GM03348 (cell line): Measurements from ENCODE around the gene ACOT13.
"Not testable (repeated sequence)": the region's sequence is repeated elsewhere in the genome, so short reads cannot be mapped to it uniquely, and the experiment has no call there.

ENCODE experiments used
- DNase-seq: peaks from one replicate; pipeline ENCODE4 v3.0.0; 2012; ENCODE audit warnings: low spot score

ACOT13 gene

DNA sequence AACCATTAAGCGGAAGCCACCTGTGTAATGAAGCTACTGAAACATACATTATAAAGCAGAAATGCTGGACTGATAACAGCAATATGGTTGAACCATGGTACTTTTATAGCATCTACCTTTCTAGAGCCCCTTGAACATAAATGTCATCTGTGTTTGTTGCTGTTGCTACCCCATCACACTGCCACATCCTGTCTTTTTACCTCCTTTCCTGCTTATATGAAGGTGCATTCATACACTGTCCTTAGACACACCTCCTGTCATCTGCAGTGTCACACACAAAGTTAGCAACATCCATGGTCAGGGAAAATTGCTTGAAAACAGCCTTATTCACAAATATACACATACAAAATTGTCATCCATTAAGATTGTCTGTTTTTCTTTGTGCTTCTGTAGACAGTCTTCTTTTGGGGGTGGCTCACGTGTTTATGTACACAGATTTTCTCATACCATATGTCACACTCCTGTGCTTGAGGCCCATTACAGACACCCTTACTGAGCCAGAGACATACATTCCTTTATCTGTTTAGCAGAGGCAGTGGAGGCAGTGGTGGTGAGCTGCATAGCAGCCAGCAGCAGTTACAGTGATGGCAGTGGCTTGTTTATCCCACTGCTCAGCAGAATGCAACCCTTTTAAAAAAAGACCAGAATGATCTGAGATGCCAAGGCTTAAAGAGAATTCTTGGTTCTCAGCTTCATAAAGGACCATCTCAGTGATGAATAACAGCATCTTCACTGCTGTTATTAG is 26.1 kb downstream of the ACOT13 start:
- DNase-seq = no peak

DNA sequence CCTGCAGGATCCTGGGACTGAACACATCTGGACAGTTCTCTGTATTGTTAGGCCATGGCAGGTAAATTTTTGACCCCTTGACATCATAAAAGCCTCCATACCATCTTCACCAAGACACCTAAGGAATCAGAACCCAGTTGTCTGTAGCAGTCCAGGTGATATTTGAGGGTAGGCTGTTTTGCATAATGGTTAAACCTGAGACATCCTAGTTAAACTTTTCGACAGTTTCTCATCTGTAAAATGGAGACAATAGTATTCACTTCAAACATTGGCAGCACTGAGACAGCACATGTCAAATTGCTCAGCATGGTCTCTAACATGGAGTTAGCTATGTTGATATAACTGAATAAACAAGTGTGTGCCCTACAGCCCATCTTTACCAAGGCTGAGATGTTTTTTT is 27.3 kb downstream of the ACOT13 start:
- DNase-seq = no peak

DNA sequence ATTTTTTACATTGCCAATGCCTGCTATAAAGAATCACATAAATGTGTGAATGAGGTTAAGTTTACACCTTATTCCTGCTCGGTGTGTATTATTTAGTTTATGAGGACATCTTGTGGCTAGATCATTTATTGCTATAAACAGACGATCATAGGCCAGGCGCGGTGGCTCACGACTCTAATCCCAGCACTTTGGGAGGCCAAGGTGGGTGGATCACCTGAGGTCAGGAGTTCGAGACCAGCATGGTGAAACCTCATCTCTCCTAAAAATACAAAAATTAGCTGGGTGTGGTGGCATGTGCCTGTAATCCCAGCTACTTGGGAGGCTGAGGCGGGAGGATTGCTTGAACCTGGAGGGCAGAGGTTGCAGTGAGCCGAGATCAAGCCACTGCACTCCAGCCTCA is 28.8 kb downstream of the ACOT13 start:
- DNase-seq = peak; percentile 57

DNA sequence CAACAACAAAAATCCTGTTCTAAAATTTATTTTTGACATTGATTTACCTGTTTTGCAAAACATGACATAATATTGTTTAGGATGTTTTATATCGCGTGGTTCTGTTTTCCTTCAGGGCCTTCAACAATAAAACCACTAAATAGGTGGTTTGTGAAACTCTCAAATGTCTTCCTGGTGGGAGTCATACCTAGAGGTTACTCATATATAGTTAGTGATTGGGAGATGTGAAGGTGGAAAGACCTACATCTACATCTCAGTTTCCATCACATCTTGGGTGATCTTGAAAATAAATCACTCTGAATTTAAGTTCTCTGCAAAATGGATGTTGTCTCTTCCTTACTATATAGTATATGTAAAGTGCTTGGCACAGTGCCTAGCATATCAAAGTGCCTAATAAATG is 29.2 kb downstream of the ACOT13 start:
- no peak for DNase-seq

DNA sequence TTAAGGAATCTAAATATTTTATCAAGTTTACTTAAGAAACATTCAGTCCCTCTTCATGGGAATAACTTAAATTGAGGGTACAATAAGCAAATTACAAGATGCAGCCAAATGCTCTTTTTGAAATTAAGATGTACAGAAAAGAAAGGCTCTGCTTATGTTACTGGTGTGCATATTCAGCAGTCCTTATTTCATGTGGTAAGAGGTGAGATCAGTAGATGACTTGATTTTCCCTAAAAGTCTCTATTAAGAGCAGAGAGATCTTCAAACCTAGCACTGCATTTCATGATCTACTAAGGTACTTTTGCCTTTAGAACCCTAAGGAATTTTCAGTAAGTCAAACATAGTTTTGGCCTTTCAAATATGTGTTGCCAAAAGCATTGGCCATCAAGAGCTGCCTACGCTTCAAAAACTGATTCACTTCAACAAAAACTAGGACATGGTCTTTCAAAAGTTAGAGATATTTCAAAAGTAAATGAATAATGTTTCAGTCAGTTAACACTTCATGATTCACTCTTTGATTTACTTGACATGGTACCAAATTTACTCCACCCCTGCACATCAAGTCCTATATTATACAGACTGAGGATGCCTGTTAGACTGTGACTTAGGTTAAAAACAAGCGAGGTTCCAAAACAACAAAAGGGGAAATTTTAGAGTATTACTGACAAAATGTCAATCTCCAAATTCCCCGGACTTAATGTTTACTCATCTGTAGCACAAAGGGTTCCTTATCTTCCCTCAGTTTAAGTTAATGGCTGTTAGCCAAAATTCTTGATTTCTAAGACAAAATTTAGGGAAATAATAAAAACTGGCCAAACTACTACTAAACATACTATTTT is 32.9 kb downstream of the ACOT13 start:
- DNase-seq = no peak

DNA sequence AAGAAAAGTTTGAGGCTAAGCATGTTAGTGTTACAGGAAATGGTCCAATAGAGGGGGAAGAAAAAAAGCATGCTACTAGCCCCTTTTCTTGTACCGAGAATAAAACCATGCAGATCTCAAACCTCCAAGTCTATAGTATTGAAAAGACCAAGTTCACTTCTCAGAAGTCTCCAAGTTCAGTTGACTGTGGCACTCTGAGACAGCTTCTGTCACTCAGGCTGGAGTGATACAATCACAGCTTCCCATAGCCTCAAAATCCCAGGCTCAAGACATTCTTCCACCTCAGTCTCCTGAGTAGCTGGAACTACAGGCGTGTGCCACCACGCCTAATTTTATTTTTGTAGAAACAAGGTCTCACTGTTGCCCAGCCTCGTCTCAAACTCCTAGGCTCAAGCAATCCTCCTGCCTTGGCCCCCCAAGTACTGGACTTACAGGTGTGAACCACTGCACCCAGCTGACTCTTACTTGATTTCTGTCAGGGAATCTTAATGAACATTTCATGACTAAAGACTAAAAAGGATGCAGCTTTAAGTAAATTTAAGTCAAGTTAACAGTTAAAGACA is 35.9 kb downstream of the ACOT13 start:
- no peak for DNase-seq

DNA sequence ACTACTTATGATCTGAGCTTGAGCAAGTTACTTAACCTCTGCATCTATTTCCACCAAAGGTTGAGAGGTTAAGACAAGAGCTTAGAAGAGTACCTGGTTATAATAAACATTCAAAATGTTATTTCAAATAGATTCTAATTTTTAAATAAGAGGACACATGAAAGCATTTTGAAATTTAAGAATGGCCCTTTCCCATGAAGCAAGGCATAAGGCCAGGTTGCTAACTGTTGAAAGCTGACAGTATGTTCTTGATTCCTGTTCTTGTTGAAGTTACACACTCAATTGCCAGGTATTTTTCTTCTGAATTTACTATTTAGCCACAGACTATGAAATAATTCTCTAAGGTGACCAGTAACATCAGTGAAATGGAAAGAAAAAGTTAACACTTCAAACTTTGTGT is 37.6 kb downstream of the ACOT13 start:
- no peak for DNase-seq

DNA sequence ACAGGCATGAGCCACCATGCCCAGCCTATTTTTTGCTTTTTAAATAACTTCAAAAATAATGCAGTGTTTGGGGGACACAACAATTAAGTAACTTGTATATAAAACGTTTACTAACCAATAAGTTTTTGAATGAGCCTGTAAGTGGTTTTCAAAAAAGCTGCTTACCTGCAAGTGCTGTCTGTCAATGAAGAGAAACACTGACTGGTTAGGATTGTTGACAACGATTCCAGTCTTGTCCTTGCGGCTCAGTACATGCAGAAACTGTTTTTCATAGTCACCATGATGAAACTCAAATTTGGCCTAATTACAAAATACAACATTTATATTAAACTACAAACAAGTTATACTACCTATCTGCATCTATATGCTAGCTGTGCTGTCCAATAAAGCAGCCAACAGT is 41.7 kb downstream of the ACOT13 start:
- no peak for DNase-seq

DNA sequence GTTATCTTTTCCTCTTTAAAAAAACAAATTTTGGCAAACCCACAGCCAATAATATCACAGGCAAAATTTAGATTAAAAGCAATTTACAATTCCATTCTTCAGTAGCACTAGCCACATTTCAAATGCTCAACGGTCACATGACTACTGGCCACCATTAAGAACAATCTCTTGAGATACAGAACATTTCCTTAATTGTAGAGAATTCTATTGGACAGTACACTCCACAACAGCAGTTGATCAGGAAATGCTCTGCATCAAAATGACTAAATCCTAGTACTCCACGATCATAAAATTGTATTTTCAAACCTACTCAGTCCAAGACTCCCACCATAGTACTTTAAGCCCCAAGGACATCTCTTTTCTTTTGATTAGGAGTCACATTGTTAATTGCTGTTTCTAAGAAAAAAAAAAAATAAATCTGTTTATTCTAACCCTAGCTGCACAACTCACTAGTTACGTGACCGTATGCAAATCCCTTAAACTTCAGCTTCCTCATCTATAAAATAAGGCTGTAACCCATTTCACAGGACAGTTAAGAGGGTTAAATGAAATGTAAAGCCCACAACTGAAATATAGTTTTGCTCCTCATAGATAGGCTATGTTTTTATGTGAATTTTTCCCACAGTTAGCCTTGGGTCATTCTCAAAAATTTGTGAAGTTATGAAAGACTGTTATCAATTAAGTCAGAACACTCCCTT is 42.3 kb downstream of the ACOT13 start:
- DNase-seq = no peak

DNA sequence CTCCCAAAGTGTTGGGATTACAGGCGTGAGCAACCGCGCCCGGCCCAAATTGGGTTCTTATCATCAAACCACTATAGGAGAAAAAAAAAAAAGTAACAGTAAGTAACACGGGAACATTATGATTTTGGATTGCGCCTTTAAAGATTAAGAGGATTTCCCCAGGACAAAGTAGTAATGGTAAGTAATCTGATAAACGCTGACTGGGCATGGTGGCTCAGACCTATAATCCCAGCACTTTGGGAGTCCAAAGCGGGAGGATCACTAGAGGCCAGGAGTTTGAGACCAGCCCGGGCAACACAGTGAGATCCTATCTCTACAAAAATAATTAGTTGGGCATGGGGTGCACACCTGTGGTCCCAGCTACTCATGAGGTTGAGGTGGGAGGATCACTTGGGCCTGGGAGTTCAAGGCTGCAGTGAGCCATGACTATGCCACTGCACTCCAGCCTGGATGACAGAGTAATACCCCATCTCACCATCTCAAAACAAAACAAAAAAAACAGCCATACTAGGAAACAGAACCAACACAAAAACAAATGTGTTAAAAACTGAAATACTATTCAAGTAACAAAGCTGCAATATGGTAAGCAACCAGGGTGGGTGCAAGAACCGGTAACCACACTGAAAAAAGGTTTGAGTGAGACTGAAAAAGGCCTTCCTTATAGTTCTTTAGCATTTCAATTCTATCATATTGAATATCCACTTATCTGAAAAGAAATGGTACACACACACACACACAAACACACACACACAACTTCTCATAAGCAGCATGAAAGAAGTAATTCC is 43.8 kb downstream of the ACOT13 start:
- DNase-seq = no peak

DNA sequence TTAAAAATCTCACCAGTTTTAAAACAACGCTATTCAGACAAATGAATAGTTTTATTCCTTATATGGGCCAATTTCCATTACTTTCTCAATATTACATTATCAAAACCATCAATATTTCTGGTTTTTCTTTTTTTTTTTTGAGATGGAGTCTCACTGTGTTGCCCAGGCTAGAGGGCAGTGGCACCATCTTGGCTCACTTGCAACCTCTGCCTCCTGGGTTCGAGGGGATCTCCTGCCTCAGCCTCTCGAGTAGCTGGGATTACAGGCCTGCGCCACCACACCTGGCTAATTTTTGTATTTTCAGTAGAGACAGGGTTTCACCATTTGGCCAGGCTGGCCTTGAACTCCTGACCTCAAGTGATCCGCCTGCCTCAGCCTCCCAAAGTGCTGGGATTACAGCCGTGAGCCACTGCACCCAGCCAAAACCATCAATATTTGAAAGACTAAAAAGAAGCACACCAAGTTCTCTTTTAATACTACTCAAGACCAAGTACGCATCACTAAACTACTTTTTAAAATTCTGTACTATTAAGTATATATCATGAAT is 49.8 kb downstream of the ACOT13 start:
- not testable (repeated sequence) for DNase-seq

DNA sequence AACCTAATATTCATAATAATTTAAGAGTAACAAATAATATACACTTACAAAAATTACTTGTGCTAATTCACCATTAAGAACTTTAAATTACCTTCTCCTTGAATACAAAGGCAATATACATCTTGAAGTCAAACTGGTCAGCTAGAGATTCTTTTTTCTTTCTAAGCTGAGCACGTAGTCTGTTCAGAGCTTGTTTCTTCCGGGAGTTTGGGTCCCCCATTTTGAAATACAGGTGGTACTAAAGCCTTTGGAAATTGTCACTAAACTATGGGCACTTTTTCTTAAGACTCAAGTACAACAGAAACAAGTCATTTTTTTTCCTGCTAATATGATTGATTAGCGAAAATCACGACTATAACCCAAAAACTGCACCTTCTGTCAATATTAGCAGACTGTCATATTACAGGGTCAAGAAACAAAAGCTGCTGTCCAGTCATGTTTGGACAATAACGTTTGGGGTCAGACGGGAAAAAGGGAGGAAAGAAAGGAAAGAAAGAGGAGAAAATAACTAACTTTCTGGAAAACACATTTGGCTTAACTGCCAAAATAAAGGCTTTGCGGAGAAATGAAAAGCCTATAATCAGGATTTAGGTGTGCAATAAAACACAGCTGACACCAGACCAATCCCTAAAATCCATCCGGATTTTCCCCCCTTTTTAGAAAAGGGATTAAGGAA is 51.7 kb downstream of the ACOT13 start:
- no peak for DNase-seq

DNA sequence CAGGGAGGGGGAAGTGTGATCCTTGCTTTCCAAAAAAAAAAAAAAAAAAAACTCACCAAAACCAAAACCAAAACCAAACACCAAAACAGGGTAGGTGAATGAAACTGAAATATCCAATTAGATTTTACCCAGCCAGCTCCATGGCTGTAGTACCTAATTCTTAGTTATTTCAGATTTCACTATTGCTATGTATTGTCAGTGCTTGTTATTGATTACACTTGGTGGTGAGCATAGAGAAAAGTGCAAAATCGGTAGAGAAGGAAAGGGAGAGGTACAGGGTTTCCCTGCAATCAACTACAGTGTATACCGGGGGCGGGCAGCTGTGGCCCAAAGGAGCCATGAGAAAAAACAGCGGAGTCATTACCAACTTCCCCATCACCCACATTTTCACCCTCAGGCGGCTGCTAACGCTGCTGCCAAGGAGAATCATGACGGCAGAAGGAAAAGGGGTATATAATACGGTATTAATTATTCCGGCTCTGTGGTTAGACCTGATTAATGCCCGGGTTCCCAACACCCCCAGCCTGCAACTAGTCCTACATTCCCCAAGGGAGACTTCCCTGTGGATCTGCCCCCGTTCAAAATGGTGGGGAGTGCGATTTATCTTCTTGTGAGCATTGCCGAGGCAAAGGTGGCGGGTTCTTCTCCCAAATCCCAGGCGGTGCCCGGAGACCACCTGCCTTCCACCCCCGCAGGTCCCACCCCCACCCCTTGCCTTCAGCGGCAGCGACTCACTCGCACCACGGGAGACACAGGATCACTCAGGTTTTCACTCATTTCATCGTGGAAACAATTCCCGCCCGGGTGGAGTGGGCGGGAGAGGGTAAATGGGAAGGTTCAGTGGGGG is 52.5 kb downstream of the ACOT13 start, which contains the start of gene C6orf62:
TSS of gene C6orf62 (minus strand) at position 30 of the 847 bp plus-strand sequence. CDS start 486 bp downstream, outside the sequence.
- DNase-seq = peak; percentile 31

DNA sequence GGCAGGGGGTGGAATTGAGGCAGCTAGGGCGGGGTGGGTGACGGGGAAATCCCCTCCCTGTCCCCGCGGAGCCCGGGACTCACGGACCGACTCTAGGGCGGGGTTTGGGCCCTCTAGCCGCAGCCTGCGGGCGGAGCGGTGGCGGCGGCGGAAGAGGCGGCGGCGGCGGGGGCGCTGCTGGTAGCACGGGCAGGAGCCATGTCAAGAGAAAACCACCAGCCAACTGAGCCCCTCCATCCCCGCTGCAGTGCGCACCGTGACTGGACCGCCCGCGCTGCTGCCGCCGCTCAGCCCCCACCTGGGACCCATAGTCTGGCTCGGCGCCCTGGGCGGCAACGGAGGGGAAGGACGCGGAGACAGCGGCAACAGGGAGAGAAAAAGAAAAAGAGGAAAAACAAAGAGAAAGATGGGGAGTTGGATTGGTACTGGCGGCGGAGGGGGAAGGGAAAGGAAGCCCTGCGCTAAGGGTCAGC is 53.3 kb downstream of the ACOT13 start:
- DNase-seq = peak; percentile 67

DNA sequence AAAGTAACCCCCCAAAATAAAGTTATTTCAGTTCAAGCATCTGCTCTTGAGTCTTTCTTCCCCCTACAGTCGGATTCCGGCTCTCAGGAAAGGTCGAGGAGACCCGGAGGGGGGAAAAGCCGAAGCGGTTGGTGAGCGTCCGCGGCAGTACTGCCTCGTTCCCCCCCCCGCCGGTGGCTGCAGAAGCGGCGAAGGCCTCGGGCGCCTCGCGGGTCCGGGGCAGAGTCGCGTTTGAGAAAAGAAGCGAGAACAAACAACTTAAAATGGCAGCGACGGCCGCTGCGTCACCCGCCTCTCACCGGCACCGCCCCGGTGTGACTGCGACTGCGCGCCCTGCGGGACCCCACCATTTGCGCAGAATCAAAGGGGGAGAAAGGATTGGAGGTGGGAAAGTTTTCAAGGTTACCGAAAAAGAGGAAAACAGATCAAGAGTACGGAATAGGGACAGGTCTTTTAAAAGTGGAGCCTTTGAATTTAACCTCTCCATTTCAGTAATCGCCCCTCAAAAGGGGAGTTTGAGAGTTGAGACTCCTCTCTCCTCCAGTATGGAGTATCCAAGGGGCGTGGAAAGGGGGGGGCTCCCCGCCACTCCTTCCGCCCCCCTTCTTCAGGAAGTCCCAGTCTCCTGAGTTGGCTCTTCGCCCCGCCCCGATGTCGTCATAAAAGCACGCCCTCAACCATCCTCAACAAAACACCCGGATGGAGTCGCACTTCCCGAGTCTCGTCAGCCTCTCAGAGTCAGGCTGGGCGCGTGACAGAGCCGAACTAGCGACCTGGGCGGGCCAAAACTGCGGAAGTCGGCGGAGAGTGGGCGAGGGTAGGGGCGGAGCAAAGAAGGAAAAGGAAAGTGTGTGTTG is 54.0 kb downstream of the ACOT13 start:
- DNase-seq = peak; percentile 99

DNA sequence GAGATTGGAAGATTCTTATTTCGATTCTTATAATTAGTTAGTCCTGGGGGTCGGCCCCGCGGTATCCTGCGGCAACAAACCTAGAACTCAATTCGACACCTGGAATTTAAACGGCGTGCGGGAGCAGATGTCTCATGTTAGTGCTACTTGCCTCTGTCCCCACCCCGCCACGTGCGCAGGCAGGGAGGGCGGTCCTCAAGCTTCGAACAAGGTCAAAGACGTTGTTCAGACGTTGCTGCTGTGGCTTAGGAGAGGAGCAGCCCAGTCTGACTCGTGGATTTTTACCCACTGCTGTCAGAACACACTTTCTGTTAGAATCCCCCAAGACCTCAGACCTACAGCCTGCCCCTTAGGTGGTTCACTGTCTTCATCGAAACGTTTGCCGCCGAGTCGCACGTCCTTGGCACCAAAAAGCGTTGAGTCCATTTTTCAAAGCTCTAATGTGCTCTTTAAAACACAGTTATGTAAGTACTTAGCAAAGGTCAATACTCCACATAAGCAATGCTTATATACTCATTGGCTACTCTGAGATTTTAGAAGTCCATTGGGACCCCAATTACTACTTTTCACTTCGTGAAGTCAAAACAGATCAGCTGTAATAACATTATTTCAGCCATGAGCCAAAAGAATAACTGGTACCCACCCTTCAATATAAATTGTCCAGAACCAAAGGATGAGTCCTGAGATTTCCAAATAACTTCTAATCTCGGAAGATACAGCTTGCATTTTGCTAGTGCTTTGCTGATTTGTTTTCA is 54.8 kb downstream of the ACOT13 start:
- peak; percentile 81 for DNase-seq

DNA sequence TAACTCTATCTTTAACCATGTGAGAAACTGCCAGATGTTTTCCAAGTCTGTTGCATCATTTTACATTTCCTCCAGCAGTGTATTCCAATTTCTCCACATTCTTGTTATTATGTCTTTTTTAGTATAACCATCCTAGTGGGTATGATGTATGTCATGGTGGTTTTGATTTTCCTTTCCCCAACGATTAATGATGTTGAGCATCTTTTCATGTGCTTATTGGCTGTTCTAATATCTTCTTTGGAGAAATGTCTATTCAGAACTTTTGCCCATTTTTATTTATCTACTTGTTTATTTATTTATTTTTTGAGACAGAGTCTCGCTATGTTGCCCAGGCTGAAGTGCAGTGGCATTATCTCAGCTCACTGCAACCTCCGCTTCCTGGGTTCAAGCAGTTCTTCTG is 56.4 kb downstream of the ACOT13 start:
- DNase-seq = no peak

DNA sequence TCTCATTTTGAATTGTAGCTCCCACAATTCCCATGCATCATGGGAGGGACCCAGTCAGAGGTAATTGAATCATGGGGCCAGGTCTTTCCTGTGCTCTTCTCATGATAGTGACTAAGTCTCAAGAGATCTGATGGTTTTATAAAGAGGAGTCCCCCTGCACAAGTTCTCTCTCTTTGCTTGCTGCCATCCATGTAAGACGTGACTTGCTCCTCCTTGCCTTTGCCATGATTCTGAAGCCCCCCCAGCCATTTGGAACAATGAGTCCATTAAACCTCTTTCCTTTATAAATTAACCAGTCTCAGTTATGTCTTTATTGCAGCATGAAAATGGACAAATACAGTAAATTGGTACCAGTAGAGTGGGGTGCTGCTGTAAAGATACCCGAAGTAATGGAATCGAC is 63.8 kb downstream of the ACOT13 start:
- DNase-seq = not testable (repeated sequence)
